Stimulated activated CD8-positive, alpha-beta memory T cell treated with anti-CD3 and anti-CD28 coated beads, Interleukin-4, amount 100 ng/mL, for 4 hours (primary cell): ENCODE data around the gene OVOL3.

Experiments
- DNase-seq, 2 donors: peaks; one replicate each; pipeline ENCODE4 v3.0.0-alpha.2; 2020; ENCODE audit warnings: low read depth in 2 of 2, low spot score in 1 of 2

The OVOL3 gene

DNA sequence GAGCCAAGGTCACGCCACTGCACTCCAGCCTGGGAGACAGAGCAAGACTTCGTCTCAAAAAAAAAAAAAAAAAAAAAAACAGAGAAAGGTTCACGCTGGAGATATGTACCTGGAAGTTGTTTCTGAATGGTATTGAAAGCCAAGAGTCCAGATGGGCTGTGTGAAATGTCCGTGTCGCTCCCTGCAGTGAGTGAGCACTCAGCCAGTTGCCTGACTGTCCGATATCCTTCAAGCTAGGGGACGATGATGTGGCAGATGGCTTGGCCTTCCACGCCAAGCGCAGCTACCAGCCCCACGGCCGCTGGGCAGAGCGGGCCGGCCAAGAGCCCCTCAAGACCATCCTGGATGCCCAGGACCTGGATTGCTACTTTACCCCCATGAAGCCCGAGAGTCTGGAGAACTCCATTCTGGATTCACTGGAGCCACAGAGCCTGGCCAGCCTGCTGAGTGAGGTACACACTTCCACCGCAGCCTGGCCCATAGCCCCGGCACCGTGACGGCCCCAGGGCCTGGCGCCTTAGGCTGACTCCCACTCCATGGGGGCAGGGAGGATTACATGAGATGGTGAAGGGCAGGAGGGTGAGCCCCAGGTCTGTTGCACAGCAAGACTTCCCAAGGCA is 11.7 kb upstream of the OVOL3 start:
- no peak for DNase-seq

DNA sequence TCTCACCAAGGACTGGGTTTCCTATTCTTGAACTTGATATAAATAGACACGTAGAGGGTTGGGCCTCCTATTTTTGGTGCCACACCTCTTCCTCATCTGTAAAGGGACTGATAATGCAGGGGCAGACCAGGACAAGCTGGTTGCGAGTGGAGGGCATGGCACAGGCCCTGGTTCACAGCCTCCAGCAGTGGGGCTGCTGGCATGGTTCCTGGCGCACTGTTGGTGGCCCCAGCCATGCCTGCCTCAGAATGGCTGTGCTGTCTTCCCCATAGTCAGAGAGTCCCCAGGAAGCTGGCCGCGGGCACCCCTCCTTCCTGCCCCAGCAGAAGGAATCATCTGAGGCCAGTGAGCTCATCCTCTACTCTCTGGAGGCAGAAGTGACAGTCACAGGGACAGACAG is 10.5 kb upstream of the OVOL3 start:
- DNase-seq: no peak

DNA sequence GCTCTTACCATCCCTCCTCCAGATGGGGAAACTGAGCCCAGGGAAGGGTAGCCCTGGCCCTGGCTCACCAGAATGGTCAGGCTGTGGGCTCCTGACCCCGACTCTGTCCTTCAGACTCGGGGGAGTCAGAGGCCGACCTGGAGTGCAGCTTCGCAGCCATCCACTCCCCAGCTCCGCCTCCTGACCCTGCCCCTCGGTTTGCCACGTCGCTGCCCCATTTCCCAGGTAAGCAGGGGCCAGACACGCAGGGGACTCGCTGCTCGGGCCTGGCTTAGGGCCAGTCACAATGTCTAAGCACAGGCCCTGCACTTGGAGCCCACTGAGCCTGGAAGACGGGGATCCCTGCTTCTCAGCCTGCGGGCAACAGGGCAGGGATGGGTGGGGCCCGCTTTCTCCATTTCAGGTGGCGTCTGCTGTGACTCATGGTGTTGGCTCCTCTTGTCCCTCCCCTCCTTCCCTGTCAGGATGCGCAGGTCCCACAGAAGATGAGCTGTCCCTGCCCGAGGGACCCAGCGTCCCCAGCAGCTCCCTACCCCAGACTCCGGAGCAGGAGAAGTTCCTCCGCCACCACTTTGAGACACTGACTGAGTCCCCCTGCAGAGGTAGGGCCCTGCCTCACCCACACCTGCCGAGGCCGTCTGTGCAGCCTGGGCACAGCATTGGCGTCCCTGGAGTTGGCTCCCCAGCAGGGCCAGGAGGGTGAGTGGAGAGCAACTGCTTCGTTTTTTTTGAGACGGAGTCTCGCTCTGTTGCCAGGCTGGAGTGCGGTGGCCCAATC is 9.2 kb upstream of the OVOL3 start:
- no peak for DNase-seq

DNA sequence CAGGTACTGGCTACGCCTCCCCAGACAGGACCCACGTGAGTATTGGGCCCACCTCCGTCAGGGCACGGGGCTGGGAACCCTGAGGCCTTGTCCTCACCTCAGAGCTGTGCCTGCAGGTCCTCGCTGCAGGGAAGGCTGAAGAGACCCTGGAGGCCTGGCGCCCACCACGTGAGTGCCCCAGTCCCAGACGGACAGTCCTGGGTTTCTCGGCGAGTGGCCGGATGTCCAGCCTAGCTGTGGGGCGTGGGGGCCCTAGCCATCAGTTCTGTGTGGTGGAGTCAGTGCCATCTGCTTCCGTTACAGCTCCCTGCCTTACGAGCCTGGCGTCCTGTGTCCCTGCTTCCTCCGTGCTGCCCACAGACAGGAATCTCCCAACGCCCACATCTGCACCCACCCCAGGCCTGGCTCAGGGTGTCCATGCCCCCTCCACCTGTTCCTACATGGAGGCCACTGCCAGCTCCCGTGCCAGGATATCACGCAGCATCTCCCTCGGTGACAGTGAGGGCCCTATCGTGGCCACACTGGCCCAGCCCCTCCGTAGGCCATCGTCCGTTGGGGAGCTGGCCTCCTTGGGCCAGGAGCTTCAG is 7.8 kb upstream of the OVOL3 start:
- DNase-seq: no peak

DNA sequence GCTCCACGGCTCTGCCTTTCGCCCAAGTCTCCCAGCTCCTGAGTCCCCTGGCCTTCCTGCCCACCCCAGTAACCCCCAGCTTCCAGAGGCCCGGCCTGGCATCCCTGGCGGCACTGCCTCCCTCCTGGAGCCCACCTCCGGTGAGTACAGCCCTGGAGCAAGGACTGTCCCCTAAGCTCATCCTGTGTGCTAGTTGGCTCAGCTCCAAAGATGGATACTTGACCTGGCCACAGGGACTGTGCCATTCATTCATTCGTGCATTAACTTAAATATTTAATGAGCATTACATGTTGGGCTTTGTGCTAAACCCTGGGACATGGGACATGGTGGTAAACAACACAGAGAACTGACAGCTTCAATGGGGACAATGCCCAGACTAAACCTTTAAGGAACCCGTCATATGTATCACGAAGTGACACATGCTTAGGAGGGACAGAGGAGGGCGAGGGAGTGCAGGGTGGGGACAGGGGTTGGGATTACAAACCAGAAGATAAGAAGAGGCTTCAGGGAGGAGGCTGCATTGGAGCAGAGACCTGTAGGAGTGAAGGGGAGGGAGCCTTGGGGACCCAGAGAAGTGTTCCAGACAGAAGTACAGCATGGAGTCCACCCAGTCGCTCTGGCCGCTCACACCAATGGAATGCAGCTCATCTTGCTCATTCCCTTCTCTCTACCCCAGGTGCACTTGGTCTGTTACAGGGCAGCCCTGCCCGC is 6.9 kb upstream of the OVOL3 start:
- DNase-seq: no peak

DNA sequence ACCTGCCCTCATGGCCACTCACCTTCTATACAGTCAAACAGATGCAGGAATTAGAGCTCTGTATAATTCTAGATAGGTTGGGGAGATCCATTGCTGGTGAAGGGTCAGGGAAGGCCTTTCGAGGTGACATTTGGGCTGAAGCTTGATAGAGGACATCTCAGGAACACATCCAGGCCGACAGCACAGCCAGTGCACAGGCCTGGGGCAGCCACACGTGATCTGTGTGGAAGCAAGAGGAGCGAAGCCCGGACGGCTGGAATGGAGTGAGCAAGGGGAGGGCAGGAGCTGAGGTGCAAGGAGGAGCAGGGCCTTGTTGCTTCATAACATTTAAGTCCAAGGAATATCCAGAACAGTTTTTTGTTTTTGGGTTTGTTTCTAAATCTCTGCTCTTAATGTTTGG is 4.5 kb upstream of the OVOL3 start:
- no peak for DNase-seq

DNA sequence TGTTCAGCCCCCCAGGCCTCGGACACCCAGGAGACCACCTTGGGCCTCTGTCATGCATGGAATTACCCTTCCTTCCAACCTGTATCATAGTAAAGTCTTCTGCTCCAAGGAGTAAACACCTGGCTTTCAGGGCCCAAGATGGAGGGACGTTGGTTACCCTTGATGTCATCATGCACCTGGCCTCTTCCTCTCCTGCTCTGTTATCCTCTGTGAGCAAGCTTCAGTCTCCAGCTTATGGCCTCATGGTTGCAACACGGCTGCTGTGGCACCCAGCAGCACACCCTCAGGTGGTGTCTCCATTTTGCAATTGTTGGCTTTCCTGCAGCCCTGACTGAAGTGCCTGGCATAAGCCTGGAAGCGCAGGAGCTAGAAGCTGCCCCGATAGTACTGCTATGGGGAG is 4.0 kb upstream of the OVOL3 start:
- no peak for DNase-seq

DNA sequence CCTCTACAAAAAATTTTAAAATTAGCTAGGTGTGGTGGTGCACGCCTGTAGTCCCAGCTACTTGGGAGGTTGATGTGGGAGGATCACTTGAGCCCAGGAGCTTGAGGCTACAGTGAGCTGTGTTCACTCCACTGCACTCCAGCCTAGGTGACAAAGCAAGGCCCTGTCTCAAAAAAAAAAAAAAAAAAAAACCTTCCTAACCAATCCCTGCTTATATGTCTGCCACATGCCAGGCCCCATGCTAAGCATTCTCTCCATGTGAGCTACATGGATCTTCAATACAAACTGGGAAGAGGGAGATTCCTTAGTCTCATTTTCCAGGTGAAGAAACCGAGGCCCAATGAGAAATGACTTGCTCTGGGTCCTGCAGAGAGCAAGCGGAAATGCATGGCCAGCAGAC is 2.3 kb upstream of the OVOL3 start:
- no peak for DNase-seq

DNA sequence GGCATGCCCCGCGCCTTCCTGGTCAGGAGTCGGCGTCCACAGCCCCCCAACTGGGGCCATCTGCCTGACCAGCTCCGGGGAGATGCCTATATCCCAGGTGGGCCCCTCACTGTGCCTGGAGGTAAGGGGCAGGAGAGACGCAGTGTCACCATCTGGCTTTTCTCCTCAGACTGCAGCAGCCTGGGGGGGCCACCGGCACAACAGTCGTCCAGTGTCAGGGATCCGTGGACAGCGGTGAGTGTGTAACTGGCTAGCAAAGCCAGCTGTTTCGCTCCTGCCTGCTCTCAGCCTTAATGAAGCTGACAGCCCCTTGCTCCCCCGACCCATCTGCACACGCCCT is 227 bp downstream of the OVOL3 start:
- DNase-seq: no peak

DNA sequence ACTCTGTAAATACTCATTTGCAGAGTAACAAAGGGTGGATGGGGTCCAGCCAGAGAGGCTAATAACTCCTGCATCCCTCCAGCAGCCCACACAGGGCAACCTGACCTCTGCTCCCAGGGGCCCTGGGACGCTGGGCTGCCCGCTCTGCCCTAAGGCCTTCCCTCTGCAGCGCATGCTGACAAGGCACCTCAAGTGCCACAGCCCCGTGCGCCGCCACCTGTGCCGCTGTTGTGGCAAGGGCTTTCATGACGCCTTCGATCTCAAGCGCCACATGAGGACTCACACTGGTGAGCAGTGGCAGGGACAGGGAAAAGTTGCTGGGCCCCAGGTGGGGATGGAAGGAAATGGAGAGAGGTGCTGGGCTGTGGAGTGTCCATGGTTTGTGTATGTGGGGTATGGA is 1.7 kb downstream of the OVOL3 start:
- DNase-seq: no peak

DNA sequence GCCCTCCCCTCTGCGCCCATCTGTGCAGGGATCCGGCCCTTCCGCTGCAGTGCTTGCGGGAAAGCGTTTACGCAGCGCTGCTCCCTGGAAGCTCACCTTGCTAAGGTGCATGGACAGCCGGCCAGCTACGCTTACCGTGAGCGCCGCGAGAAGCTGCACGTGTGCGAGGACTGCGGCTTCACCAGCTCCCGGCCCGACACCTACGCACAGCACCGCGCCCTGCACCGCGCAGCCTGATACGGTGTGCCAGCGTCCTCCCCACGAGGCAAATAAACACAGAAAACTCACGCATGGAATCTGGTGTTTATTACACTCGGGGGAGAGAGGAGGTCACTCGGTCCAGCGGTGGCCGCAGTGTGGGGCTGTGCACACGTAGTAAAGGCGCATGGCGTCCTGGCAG is 2.5 kb downstream of the OVOL3 start:
- DNase-seq: no peak

DNA sequence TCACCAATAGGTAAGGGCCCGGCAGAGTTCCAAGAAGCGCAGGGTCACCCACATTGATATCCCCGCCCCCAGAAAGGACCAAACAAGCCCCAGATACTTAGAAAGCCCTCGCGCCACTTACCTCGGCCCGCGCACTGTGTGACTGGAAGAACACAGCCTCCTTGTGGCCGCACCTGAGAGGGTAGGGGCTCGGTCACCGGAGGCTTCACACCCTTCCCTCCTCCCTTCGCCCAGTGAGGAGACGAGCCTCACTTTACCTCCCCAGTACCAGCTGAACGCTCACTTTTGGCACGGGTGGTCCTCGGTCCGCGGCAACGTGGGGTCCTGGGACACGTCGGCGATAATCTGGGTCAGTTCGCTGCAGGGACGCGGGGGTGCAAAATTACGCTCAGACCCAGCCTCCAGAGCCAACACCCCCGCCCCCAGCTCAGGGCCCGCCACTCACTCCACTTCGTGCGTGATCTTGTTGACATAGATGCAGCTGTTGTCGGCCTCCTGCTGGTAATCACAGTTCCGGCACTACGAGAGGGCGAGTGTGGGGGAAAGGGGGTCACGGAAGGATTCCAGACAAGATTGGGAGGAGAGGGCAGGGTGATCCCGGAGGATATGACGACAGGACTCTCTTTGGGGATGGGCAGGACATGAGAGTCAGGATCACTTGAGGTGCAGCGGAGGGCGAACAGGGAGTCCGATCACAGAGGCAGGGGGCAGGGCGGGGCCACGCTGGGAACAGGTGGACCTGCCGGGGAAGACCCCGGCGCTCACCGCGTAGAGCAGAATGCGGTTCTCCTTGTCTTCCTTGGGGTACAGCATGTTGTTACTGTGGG is 3.2 kb downstream of the OVOL3 start:
- DNase-seq: no peak

DNA sequence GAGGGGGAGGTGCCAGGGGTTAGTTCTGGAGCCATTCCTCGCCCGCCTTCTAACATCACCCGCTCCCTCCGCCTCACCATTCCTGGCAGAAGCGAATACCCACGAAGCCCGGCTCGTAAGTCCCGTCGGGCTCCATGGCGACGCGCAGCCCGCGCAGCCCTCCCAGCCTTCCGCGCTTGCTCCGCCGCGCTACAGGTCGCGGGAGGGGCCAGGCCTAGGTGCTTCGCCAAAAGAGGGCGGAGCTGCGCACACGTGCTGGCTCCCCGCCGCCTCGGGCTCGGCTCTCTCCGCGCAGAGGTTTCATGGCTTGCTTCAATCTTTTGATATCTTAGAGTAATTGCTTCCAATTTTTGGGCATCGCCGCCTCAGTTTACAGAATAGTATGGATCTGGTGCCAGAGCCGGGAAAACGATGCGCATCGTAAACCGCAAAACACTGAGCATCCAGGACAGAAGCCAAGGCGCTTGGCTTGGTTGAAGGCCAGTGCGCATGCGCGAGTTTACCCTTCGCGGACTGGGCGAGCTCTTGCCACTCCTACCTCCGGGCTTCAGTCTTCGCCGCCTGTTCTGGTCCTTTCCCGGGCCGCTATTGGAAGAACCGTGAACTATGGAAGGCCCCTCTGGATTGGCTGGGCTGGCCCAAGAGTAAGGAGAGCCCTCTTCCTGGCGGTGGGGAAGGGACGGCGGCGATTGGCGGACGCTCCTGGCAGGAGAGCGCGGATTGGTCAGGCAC is 3.9 kb downstream of the OVOL3 start, which contains the start of gene POLR2I:
TSS of gene POLR2I (minus strand) at position 155 of the 732 bp plus-strand sequence. CDS start at position 136, 19 bp downstream.
- DNase-seq: peak; percentile 94 to 98

DNA sequence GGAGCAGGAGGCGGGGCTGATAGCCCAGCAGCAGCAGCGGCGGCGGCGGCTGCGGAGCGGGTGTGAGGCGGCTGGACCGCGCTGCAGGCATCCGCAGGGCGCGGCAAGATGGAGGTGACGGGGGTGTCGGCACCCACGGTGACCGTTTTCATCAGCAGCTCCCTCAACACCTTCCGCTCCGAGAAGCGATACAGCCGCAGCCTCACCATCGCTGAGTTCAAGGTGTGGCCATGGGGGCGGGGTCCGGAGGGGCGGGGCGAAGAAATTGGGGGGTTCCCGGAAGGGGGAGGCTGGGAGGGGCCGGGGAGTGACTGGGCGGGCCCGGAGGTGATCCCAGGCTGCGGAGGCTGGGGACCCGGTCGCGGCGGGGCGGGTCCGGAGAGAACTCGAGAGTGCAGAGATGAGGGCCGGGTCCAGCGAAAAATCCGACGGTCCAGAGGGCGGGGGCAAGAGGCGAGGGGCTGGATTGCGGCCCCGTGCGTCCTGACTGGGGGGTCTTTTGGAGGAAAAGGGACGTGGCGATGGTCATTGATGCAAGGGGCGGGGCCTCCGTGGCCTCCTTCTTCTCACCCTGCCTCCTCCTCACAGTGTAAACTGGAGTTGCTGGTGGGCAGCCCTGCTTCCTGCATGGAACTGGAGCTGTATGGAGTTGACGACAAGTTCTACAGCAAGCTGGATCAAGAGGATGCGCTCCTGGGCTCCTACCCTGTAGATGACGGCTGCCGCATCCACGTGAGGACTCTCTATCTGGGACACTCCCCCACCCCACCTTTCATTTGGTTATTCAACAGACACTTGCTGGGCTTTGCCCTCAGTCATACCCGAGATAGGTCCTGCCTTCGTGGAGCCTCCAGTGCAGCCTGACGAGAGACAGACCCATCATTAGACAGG is 4.8 kb downstream of the OVOL3 start, which contains the start of gene TBCB:
TSS of gene TBCB (plus strand) at position 16 of the 891 bp plus-strand sequence. CDS start at position 109, 93 bp downstream.
- DNase-seq: peak; percentile 83 to 85

DNA sequence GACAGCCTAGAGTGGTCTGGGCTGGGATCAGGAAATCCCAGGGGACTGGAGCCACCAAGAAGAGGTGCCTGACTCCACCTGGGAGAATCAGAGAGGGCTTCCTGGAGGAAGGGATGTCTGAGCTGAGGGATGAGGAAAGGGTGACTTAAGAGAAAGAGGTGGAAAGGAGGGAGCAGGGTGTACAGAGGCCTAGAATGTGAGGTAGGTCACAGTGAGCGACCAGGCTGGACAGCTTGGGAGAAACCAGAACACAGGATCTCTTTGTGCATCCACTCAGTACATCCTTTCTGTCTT is 5.3 kb downstream of the OVOL3 start:
- no peak for DNase-seq

DNA sequence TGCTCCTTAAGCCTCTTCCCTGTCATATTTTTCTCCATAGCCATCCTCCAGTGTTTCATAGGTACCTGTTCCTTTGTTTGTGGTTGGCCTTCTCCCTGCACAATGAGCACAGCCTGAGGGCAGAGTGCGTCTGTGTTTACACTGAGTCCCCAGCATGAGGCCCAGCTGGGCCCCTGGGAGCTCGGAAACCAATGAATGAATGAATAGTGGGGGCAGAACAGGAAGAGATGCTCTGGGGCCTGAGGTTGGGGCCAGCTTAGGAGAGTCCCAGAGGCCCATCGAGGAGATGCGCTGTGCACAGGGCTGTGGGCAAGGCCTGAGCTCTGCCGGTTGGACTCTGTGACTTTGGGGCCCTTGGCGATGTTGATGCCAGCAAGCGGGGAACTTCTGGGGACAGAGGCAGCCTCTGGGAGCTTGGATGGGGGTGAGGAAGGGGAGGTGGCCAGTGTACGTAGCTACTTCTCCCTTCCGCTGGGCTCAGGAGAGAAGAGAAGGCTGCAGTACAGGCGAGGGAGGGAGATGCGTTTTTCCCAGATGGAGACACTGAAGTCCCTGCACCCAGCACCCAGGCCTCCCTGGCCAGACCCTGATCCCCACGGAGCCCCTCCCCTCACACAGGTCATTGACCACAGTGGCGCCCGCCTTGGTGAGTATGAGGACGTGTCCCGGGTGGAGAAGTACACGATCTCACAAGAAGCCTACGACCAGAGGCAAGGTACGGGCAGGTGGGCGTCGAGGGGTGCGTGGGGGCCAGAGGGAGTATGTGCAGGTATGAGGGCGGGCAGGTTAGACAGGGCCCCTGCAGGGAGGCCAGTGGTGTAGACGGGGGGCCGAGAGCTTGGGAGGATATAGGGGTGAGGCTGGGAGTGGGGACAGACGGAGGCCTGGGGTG is 9.4 kb downstream of the OVOL3 start:
- DNase-seq: no peak

DNA sequence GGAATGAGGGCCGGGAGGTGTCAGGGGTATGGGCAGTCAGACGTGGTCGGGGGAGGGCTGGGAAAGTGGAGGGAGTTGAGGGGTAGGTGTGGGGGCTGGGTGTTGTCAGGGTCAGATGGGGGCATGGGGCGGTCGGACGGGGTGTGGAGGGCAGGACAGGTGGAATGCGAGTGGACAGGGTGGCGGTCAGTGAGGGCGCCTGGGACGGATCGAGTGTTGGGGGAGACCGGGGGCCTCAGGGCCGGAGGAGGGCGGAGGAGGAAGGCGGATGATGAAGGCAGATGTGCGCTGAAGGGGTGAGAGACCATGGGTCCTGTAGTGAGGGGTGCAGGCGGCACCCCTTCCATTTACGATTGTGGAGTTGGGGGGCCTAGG is 10.0 kb downstream of the OVOL3 start:
- no peak for DNase-seq

DNA sequence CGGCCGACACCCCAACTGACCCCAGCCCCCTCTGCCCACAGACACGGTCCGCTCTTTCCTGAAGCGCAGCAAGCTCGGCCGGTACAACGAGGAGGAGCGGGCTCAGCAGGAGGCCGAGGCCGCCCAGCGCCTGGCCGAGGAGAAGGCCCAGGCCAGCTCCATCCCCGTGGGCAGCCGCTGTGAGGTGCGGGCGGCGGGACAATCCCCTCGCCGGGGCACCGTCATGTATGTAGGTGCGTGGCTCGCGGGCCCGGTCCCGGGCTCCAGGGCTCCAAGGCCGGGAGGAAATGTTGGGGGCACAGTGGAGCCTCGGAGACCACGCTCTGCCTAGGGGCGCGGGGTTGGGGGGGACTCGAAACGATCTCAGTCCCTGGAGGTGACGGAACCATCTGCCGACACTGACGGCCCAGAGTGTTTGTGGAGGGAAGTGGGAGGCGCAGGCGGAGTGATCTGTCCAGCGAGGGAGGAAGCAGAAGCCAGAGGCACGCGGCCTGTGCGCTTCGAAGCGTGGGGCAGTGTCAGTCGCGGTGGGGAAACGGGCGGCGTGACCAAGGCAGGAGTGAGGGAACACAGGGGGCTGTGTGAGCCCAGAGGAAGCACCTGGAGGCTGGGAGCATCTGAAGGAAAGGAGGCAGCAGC is 10.7 kb downstream of the OVOL3 start:
- DNase-seq: no peak
